NB4 (cell line): ENCODE data around the gene SGCE.

Experiments used
- POLR2A ChIP-seq: IDR thresholded peaks from 2 replicates; pipeline ENCODE4 v1.6.1; 2011; ENCODE audit warnings: mild to moderate bottlenecking; ENCODE audit not compliant: insufficient read length; ENCODE audit errors: extremely low read depth
- TF ChIP-seq, protein P1 (sequence below): IDR thresholded peaks from one replicate; pipeline ENCODE4 v1.5.1; 2012; ENCODE audit warnings: low read depth, low read length
- TF ChIP-seq, protein P2 (sequence below): IDR thresholded peaks from 2 replicates; pipeline ENCODE4 v1.6.1; 2011; ENCODE audit warnings: low read depth, low read length

DNA sequence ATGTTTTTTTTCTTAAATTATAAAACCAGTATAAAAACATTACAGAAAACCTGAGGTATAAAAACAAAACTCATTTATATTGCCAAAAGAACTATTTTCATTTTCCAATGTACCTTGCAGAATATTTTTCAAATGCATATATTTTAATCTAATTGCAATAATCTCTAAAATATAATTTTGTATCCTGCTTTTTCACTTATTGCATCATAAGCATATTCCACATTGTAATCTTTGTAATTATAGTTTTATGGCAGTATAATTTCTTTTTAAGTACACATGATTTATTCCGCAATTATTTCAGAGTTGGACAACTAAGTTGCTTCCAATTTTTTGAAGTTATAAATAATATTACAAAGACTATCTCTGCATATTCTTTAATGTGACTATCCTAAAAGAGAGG, 43.7 kb downstream of the SGCE start:
- TF ChIP-seq, protein P1, sequence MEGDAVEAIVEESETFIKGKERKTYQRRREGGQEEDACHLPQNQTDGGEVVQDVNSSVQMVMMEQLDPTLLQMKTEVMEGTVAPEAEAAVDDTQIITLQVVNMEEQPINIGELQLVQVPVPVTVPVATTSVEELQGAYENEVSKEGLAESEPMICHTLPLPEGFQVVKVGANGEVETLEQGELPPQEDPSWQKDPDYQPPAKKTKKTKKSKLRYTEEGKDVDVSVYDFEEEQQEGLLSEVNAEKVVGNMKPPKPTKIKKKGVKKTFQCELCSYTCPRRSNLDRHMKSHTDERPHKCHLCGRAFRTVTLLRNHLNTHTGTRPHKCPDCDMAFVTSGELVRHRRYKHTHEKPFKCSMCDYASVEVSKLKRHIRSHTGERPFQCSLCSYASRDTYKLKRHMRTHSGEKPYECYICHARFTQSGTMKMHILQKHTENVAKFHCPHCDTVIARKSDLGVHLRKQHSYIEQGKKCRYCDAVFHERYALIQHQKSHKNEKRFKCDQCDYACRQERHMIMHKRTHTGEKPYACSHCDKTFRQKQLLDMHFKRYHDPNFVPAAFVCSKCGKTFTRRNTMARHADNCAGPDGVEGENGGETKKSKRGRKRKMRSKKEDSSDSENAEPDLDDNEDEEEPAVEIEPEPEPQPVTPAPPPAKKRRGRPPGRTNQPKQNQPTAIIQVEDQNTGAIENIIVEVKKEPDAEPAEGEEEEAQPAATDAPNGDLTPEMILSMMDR = no peak
- TF ChIP-seq POLR2A = no peak
- TF ChIP-seq, protein P2, sequence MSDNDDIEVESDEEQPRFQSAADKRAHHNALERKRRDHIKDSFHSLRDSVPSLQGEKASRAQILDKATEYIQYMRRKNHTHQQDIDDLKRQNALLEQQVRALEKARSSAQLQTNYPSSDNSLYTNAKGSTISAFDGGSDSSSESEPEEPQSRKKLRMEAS = no peak
